GM12874 (cell line): ENCODE data around the gene GUCA1C.

Experiments used
- CTCF ChIP-seq: IDR thresholded peaks from 2 replicates; pipeline ENCODE4 v1.5.1; 2011; ENCODE audit warnings: low read depth, mild to moderate bottlenecking, control low read depth, low read length, moderate library complexity; ENCODE audit not compliant: insufficient read depth

GUCA1C gene

GRCh38 chr3:108940166-108940565, 13.5 kb downstream of the GUCA1C start:
- no peak for TF ChIP-seq CTCF

GRCh38 chr3:108936924-108937689, 16.6 kb downstream of the GUCA1C start:
- TF ChIP-seq CTCF = no peak

- no peak for TF ChIP-seq CTCF
These were observed 22.6 kb downstream of the GUCA1C start for GRCh38 chr3:108931035-108931434.

- no peak for TF ChIP-seq CTCF
These were observed 34.8 kb downstream of the GUCA1C start for GRCh38 chr3:108918866-108919265.

GRCh38 chr3:108914774-108915641, 38.7 kb downstream of the GUCA1C start:
- peak; percentile 82 for TF ChIP-seq CTCF

- TF ChIP-seq CTCF = no peak
These were observed 43.9 kb downstream of the GUCA1C start for GRCh38 chr3:108909799-108910198.

GRCh38 chr3:108907194-108907593, 46.5 kb downstream of the GUCA1C start:
- TF ChIP-seq CTCF = no peak
